GM12878 (cell line): ENCODE results near the gene LDLRAD4. TPM values are rescaled to one million over a fixed set of nuclear protein-coding genes. Genes with fewer than 3 reads are reported as not detected.

Source experiments
- ATAC-seq: fragments of 200-7000 bp; cut with Tn5 transposase; 3 replicates; pipeline ENCODE4 v1.9.1; 2020; ENCODE audit warnings: mild to moderate bottlenecking, moderate library complexity
- BruUV-seq: library from RNA; stranded (reverse); fragments of 400-500 nt; replicated peaks from 2 replicates; lab custom pipeline; 2021; lab: Mats Ljungman, UMichigan
- CTCF ChIA-PET: fragments of 300-600 bp; sonication (Branson Sonifier 250); formaldehyde crosslinking; extraction: SDS; loops from one replicate; lab custom pipeline; 2021; ENCODE audit warnings: inconsistent platforms; lab: Yijun Ruan, JAX
- POLR2A ChIA-PET: fragments of 350-600 bp; formaldehyde crosslinking; extraction: SDS; loops from one replicate; lab custom pipeline; 2021; ENCODE audit warnings: inconsistent platforms; lab: Charles Lee
- RAD21 ChIA-PET: fragments of 300-600 bp; sonication (Branson Sonifier 250); formaldehyde crosslinking; loops from one replicate; lab custom pipeline; 2023; ENCODE audit warnings: antibody characterized with exemption; ENCODE audit not compliant: unreplicated experiment; lab: Charles Lee
- SMC1A ChIA-PET: fragments of 300-600 bp; sonication (Branson Sonifier 250); formaldehyde crosslinking; loops from one replicate; lab custom pipeline; 2023; ENCODE audit not compliant: unreplicated experiment, uncharacterized antibody; lab: Charles Lee
- DNase-seq: peaks from one replicate; pipeline ENCODE4 v3.0.0-alpha.2; 2011; ENCODE audit warnings: low read depth, low spot score
- FAIRE-seq: peaks from 3 replicates; lab custom pipeline; 2011; peaks lifted over from hg19 to GRCh38; lab: Jason Lieb, UNC
- H2AFZ ChIP-seq: 2 replicates; pipeline ENCODE4 v1.6.0; 2011; ENCODE audit warnings: low read depth, low read length, control low read depth; ENCODE audit not compliant: control insufficient read depth
- H3K27ac ChIP-seq: 2 replicates; pipeline ENCODE4 v1.5.1; 2011; ENCODE audit warnings: control low read depth; ENCODE audit not compliant: control insufficient read depth, insufficient read depth
- H3K27me3 ChIP-seq, 2 experiments: replicated peaks in 1 of 2; 2 replicates each; pipeline versions ENCODE4 v1.6.0 to v1.6.1; 2011; ENCODE audit warnings: low read length in 1 of 2; ENCODE audit not compliant: control insufficient read depth in 2 of 2, insufficient read depth in 2 of 2
- H3K36me3 ChIP-seq, 2 experiments: 2 replicates each; pipeline ENCODE4 v1.5.1; 2011; ENCODE audit warnings: low read length in 1 of 2; ENCODE audit not compliant: control insufficient read depth in 2 of 2, insufficient read depth in 2 of 2
- H3K4me1 ChIP-seq: 2 replicates; pipeline ENCODE4 v1.6.1; 2011; ENCODE audit warnings: mild to moderate bottlenecking, low read length, moderate library complexity, mixed read lengths; ENCODE audit not compliant: control insufficient read depth, insufficient read depth
- H3K4me2 ChIP-seq: 2 replicates; pipeline ENCODE4 v1.6.0; 2011; ENCODE audit warnings: control low read depth; ENCODE audit not compliant: control insufficient read depth, insufficient read depth
- H3K4me3 ChIP-seq: fragments of 200-600 bp; sonication (generic); 2 replicates; pipeline ENCODE4 v1.5.1; 2016
- H3K79me2 ChIP-seq: 2 replicates; pipeline ENCODE4 v1.6.0; 2011; ENCODE audit warnings: low read length; ENCODE audit not compliant: control insufficient read depth, insufficient read depth
- H3K9ac ChIP-seq: 2 replicates; pipeline ENCODE4 v1.8.0; 2011; ENCODE audit warnings: low read length, control low read depth, mixed read lengths; ENCODE audit not compliant: control insufficient read depth, insufficient read depth
- H3K9me3 ChIP-seq: replicated peaks from 3 replicates; pipeline ENCODE4 v1.5.1; 2011; ENCODE audit warnings: mild to moderate bottlenecking, low read length; ENCODE audit not compliant: control insufficient read depth, insufficient read depth
- H4K20me1 ChIP-seq: 2 replicates; pipeline ENCODE4 v1.6.0; 2011; ENCODE audit not compliant: control insufficient read depth, insufficient read depth
- BRCA1 ChIP-seq: IDR thresholded peaks from 2 replicates; pipeline ENCODE4 v1.6.1; 2011; ENCODE audit warnings: low read depth, low read length, improper control_type of control experiment
- CBX5 ChIP-seq: sonication (generic); IDR thresholded peaks from 2 replicates; pipeline ENCODE4 v1.6.1; 2016; ENCODE audit warnings: low read depth, moderate library complexity, mild to moderate bottlenecking, inconsistent platforms
- E2F4 ChIP-seq: IDR thresholded peaks from 2 replicates; pipeline ENCODE4 v1.6.1; 2012; ENCODE audit warnings: low read depth, low read length, improper control_type of control experiment
- RAD51 ChIP-seq: fragments of 450-650 bp; IDR thresholded peaks from 2 replicates; pipeline ENCODE4 v1.6.1; 2016; ENCODE audit warnings: moderate library complexity, mild to moderate bottlenecking, inconsistent platforms
- RUNX3 ChIP-seq: IDR thresholded peaks from 2 replicates; pipeline ENCODE4 v1.6.1; 2012; ENCODE audit warnings: low read length, inconsistent platforms
- STAT3 ChIP-seq: IDR thresholded peaks from 2 replicates; pipeline ENCODE4 v1.6.1; 2011; ENCODE audit warnings: low read depth, low read length, improper control_type of control experiment
- TBL1XR1 ChIP-seq: IDR thresholded peaks from 2 replicates; pipeline ENCODE4 v1.6.1; 2012; ENCODE audit warnings: low read depth, low read length, improper control_type of control experiment
- ZNF274 ChIP-seq: IDR thresholded peaks from one replicate; pipeline ENCODE4 v1.8.0; 2011; ENCODE audit not compliant: insufficient read length, insufficient read depth
- WGBS: methylation state at CpG from one replicate; pipeline ENCODE4 v1.1.6; 2016; ENCODE audit warnings: low lambda C conversion rate; ENCODE audit not compliant: insufficient replicate concordance, insufficient coverage; ENCODE audit errors: missing lambda C conversion rate; 5-methylcytosine and 5-hydroxymethylcytosine counted together
- in situ Hi-C: fragments of 300-500 bp; cut with MboI; formaldehyde crosslinking; loops from 9 replicates; pipeline ENCODE4 v1.14.3; 2018; ENCODE audit warnings: mixed read lengths
- intact Hi-C: fragments of 100-400 bp; cut with micrococcal nuclease; formaldehyde crosslinking; loops from one replicate; pipeline ENCODE4 v1.14.2; 2022; ENCODE audit not compliant: unreplicated experiment
- polyA plus RNA-seq, 11 experiments: library from polyadenylated mRNA; depleted of rRNA in 4 of 11; unstranded in 6 of 11; stranded (reverse) in 5 of 11; fragments of >200 nt; fragmentation: Nextera tagmentation in 4 of 11; fragmentation: Illumina TruSeq in 1 of 11; extraction: Ambion mirVana in 4 of 11; extraction: Trizol in 1 of 11; gene quantifications; 1 replicate in 1 of 11; 2 replicates in 10 of 11; pipeline versions ENCODE4 v1.2.1 to v1.2.3, GENCODE V29; 2011 to 2016; ENCODE audit warnings: inconsistent platforms in 2 of 11, missing spikeins in 2 of 11, low read depth in 1 of 11
- total RNA-seq, 4 experiments: library from RNA; depleted of rRNA in 3 of 4; stranded (reverse); fragments of >200 nt in 3 of 4; fragmentation: Illumina TruSeq in 1 of 4; extraction: Trizol in 1 of 4; gene quantifications; 2 replicates each; pipeline versions ENCODE4 v1.2.1 to v1.2.3, GENCODE V29; 2013 to 2021
- TF ChIP-seq, protein P1 (sequence below), 3 experiments: IDR thresholded peaks in 2 of 3; conservative IDR thresholded peaks in 1 of 3; 2 replicates each; pipeline ENCODE4 v1.5.1; 2011; ENCODE audit warnings: low read depth in 3 of 3, low read length in 3 of 3, mild to moderate bottlenecking in 3 of 3, control low read depth in 2 of 3, moderate library complexity in 2 of 3, inconsistent platforms in 1 of 3, mixed read lengths in 1 of 3; ENCODE audit not compliant: control insufficient read depth in 2 of 3, insufficient read depth in 1 of 3; ENCODE audit errors: extremely low read depth in 1 of 3

Gene LDLRAD4
- total and polyA plus RNA-seq, 10 of the 15 experiments (the other 5 are each of a cell fraction or from before 2014, with no cell fraction given): 2.7 to 16.8 (median 11.2) TPM

GRCh38 chr18:13473751-13474150 lies 255.2 kb downstream of the LDLRAD4 start:
- Histone ChIP-seq H4K20me1 (no peaks in the 10 kb centered on the region), H3K36me3 (no peaks in the 10 kb centered on the region), H3K4me2 (no peak overlapping the region), H3K79me2 (no peaks in the 10 kb centered on the region), H3K4me3 (no peak overlapping the region)
- FAIRE-seq (no peak), DNase-seq (no peak)
- no TSS peak for BruUV-seq
- in situ Hi-C loops: no loop called here
- ChIA-PET POLR2A (no interaction called here), RAD21 (no interaction called here)
- intact Hi-C loops: no loop called here
- TF ChIP-seq E2F4: no peak
- TF ChIP-seq ZNF274: no peak
- TF ChIP-seq BRCA1: no peak
- TF ChIP-seq, protein P1, sequence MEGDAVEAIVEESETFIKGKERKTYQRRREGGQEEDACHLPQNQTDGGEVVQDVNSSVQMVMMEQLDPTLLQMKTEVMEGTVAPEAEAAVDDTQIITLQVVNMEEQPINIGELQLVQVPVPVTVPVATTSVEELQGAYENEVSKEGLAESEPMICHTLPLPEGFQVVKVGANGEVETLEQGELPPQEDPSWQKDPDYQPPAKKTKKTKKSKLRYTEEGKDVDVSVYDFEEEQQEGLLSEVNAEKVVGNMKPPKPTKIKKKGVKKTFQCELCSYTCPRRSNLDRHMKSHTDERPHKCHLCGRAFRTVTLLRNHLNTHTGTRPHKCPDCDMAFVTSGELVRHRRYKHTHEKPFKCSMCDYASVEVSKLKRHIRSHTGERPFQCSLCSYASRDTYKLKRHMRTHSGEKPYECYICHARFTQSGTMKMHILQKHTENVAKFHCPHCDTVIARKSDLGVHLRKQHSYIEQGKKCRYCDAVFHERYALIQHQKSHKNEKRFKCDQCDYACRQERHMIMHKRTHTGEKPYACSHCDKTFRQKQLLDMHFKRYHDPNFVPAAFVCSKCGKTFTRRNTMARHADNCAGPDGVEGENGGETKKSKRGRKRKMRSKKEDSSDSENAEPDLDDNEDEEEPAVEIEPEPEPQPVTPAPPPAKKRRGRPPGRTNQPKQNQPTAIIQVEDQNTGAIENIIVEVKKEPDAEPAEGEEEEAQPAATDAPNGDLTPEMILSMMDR (IDR thresholded peaks at IDR 0.05 in 2 of 3, conservative IDR thresholded peaks at IDR 0.05 in 1 of 3; ENCODE audit: control insufficient read depth in 2 of 3, extremely low read depth in 1 of 3, insufficient read depth in 1 of 3, low read depth in 3 of 3, low read length in 3 of 3): no peak
- no peak for TF ChIP-seq TBL1XR1
- no peak for TF ChIP-seq CBX5
- no peak for TF ChIP-seq STAT3
- no peak for TF ChIP-seq RUNX3
- no peak for TF ChIP-seq RAD51
- TF ChIP-seq, all 136 proteins: peak for 0
- H3K9me3 ChIP-seq: no peaks in the 10 kb centered on the region
- WGBS: 87% methylated on average over 6 of the region's 6 CpGs
- no peak overlapping the region for H3K27ac ChIP-seq
- H3K9ac ChIP-seq: no peak overlapping the region
- no peaks in the 10 kb centered on the region for H3K4me1 ChIP-seq
- ATAC-seq: no peak
- no peaks in the 10 kb centered on the region for H3K27me3 ChIP-seq
- no peak overlapping the region for H2AFZ ChIP-seq
- ChIA-PET SMC1A (no interaction called here), CTCF (no interaction called here)
